ENCODE data around the gene CLK1. TPM values are rescaled to one million over a fixed set of nuclear protein-coding genes. Genes with fewer than 3 reads are reported as not detected.

CLK1 gene
- total and polyA plus RNA-seq, 9 of the 15 experiments (the other 6 are each of a cell fraction or from before 2014, with no cell fraction given), result 29.3 to 99.2 (median 47.0) TPM

DNA sequence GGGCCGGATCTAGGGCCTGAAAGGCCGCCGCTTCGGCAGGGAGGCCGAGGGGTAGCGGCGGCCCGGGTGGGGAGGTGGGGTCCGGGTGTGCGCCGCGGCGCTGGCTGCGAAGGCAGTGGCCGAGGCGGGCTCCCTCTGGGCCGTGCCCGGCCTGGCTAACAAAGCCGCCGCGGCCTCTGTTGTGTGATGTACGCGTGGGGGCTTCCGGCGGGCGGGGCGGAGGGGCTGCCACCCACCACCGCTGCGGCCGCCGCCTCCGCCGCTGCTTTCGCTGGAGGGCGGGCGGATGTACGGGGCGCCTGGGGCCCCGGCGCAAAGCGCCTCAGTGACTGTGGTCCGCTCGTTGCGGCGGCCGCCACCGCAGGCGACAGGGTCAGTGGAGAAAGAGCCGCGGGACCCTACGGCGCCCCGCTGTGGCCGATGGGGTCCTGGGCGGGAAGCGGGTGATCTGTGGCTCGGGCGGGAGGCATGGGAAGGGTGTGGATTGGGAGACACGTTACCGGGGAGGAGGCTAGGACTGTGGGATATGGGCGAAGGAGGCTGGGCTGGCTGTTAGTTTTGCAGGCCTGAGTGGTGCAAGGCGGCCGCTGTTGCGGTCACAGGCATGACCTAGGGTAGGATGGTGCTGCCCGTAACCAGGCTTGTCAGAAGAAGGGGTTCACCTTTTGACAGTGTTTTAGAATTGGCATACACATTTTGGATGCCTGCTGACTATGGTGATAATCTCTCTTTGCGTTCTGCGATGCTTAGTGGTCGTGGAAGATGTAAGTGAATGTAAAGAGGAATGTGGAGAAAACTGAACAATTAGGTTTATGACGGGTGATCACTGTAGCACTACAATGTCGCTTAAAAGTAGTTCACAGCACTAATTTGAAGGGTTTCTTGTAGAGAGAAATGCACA lies 52.1 kb downstream of the CLK1 start (continued):
- TF ChIP-seq RBBP5 (IDR thresholded peaks at IDR 0.05; ENCODE audit: borderline replicate concordance, insufficient read depth, low read length, poor library complexity, severe bottlenecking) (peak; percentile 74), ESRRA (IDR thresholded peaks at IDR 0.05; ENCODE audit: borderline replicate concordance, low read depth) (peak; percentile 38; the same call in 1 of the 2 replicates), SAFB (IDR thresholded peaks at IDR 0.05; ENCODE audit: borderline replicate concordance, low read depth, low read length) (no peak), XRCC3 (IDR thresholded peaks at IDR 0.05) (no peak), RFX5 (IDR thresholded peaks at IDR 0.05; ENCODE audit: low read depth, low read length) (no peak), ZNF316 (IDR thresholded peaks at IDR 0.05) (no peak), ZNF644 (tag; IDR thresholded peaks at IDR 0.05; ENCODE audit: low read depth) (no peak), CAMTA2 (CRISPR knock-in tag; conservative IDR thresholded peaks at IDR 0.05) (no peak), TSC22D4 (tag; IDR thresholded peaks at IDR 0.05) (no peak), MTA1 (IDR thresholded peaks at IDR 0.05; ENCODE audit: borderline replicate concordance) (no peak), NFIX (CRISPR knock-in tag; IDR thresholded peaks at IDR 0.05; ENCODE audit: low read depth) (no peak), BACH1 (tag; IDR thresholded peaks at IDR 0.05) (no peak), JUN (IDR thresholded peaks at IDR 0.05; ENCODE audit: borderline replicate concordance, low read depth, low read length) (0 out of 2 replicates have a peak, but pooled peaks have one; percentile 27), JUN (CRISPR knock-in tag; IDR thresholded peaks at IDR 0.05; ENCODE audit: borderline replicate concordance) (no peak), BCOR (IDR thresholded peaks at IDR 0.05) (0 out of 2 replicates have a peak, but pooled peaks have one; percentile 19), U2AF1 (optimal IDR thresholded peaks at IDR 0.05; ENCODE audit: low read depth, low read length) (no peak), SOX6 (IDR thresholded peaks at IDR 0.05) (no peak), TAF7 (tag; IDR thresholded peaks at IDR 0.05) (no peak), CBFB (CRISPR knock-in tag; IDR thresholded peaks at IDR 0.05) (peak; percentile 64; the same call in 1 of the 2 replicates)
- TF ChIP-seq, protein P1, sequence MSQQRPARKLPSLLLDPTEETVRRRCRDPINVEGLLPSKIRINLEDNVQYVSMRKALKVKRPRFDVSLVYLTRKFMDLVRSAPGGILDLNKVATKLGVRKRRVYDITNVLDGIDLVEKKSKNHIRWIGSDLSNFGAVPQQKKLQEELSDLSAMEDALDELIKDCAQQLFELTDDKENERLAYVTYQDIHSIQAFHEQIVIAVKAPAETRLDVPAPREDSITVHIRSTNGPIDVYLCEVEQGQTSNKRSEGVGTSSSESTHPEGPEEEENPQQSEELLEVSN (IDR thresholded peaks at IDR 0.05; ENCODE audit: borderline replicate concordance in 1 of 2, extremely low read depth in 1 of 2, insufficient read depth in 1 of 2, insufficient read length in 1 of 2, low read depth in 1 of 2, low read length in 1 of 2, poor library complexity in 1 of 2, severe bottlenecking in 1 of 2), result peak; percentile 25 to 59
- TF ChIP-seq, protein P2, sequence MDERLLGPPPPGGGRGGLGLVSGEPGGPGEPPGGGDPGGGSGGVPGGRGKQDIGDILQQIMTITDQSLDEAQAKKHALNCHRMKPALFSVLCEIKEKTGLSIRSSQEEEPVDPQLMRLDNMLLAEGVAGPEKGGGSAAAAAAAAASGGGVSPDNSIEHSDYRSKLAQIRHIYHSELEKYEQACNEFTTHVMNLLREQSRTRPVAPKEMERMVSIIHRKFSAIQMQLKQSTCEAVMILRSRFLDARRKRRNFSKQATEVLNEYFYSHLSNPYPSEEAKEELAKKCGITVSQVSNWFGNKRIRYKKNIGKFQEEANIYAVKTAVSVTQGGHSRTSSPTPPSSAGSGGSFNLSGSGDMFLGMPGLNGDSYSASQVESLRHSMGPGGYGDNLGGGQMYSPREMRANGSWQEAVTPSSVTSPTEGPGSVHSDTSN (CRISPR knock-in tag; IDR thresholded peaks at IDR 0.05; ENCODE audit: low read depth), result no peak
- TF ChIP-seq, protein P2 (tag; conservative IDR thresholded peaks at IDR 0.05; ENCODE audit: low read depth), result no peak
- TF ChIP-seq, protein P3, sequence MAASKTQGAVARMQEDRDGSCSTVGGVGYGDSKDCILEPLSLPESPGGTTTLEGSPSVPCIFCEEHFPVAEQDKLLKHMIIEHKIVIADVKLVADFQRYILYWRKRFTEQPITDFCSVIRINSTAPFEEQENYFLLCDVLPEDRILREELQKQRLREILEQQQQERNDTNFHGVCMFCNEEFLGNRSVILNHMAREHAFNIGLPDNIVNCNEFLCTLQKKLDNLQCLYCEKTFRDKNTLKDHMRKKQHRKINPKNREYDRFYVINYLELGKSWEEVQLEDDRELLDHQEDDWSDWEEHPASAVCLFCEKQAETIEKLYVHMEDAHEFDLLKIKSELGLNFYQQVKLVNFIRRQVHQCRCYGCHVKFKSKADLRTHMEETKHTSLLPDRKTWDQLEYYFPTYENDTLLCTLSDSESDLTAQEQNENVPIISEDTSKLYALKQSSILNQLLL (CRISPR knock-in tag; IDR thresholded peaks at IDR 0.05; ENCODE audit: borderline replicate concordance), result no peak

All from K562 (cell line).